Skeletal muscle satellite cell (primary cell): ENCODE data around the gene DCN.

Experiments used
- H3K27me3 ChIP-seq: 2 replicates; pipeline ENCODE4 v1.7.0; 2013; ENCODE audit warnings: low read length; ENCODE audit not compliant: control insufficient read depth, insufficient read depth
- H3K36me3 ChIP-seq: 2 replicates; pipeline ENCODE4 v1.7.0; 2013; ENCODE audit warnings: mild to moderate bottlenecking, control low read depth, low read length; ENCODE audit not compliant: insufficient read depth
- H3K4me1 ChIP-seq: 2 replicates; pipeline ENCODE4 v1.7.0; 2013; ENCODE audit warnings: low read length; ENCODE audit not compliant: control insufficient read depth, insufficient read depth
- H3K4me2 ChIP-seq: 2 replicates; pipeline ENCODE4 v1.7.0; 2013; ENCODE audit warnings: mild to moderate bottlenecking, low read length
- H3K4me3 ChIP-seq: 2 replicates; pipeline ENCODE4 v1.7.0; 2013; ENCODE audit warnings: low read length
- H3K9ac ChIP-seq: 2 replicates; pipeline ENCODE4 v1.7.0; 2013; ENCODE audit warnings: mild to moderate bottlenecking, low read depth, low read length, moderate library complexity
- H3K9me3 ChIP-seq: replicated peaks from 2 replicates; pipeline ENCODE4 v1.7.0; 2013; ENCODE audit warnings: mild to moderate bottlenecking, control low read depth, low read length

DCN gene

GRCh38 chr12:91173124-91173523 lies 9.5 kb downstream of the DCN start:
- Histone ChIP-seq H3K4me2 (no peak overlapping the region), H3K9ac (no peak overlapping the region), H3K4me1 (peaks cover 5% of the 10 kb centered on the region), H3K36me3 (peaks cover 37% of the 10 kb centered on the region), H3K4me3 (no peak overlapping the region), H3K27me3 (no peaks in the 10 kb centered on the region), H3K9me3 (peaks cover 6% of the 10 kb centered on the region)

DNA sequence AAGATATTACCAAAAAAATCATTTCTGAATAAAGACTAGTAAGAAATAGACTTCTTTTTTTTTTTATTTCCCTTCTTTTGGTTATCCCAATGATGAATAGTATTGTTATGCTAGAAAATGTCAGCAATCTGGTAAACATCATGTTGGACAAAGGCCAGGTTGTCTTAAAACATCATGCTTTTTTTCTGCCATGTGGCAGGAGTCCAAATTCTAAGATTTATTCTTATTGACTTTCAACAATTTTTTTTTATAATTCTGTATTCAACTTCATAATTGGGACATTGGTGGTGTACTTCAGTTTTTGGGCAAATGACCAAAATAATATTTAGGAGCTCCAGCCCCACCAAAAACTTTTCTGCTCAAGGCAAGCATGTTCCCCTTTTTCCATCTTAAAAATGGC lies 10.5 kb downstream of the DCN start:
- H3K27me3 ChIP-seq, result no peaks in the 10 kb centered on the region
- H3K4me1 ChIP-seq, result peaks cover 4% of the 10 kb centered on the region
- peaks cover 43% of the 10 kb centered on the region for H3K36me3 ChIP-seq
- H3K4me3 ChIP-seq, result no peak overlapping the region
- H3K4me2 ChIP-seq, result no peak overlapping the region
- H3K9me3 ChIP-seq, result peaks cover 6% of the 10 kb centered on the region
- no peak overlapping the region for H3K9ac ChIP-seq

DNA sequence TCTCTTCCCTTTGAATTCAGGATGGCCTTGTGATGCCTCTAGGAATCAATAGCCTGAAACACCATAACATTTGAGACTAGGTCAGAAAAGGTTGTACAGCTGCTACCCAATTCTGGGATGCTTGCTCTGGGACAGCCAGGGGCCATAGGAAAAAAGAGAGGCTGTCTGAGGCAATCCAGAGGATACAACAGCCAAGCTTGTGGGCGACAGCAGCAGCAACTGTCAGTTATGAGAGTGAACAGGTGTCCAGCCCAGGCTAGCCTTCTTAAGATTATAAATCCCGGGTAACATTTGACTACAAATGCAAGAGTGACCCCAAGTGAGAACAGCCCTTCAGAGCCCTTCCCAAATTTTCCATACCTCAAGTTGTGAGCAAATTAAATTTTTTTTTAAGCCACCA lies 11.1 kb downstream of the DCN start:
- peaks cover 41% of the 10 kb centered on the region for H3K36me3 ChIP-seq
- no peaks in the 10 kb centered on the region for H3K27me3 ChIP-seq
- no peak overlapping the region for H3K4me2 ChIP-seq
- H3K9me3 ChIP-seq, result peaks cover 9% of the 10 kb centered on the region
- H3K4me1 ChIP-seq, result peaks cover 4% of the 10 kb centered on the region
- H3K4me3 ChIP-seq, result no peak overlapping the region
- no peak overlapping the region for H3K9ac ChIP-seq

GRCh38 chr12:91163116-91163515 lies 19.5 kb downstream of the DCN start:
- H3K4me3 ChIP-seq, result no peak overlapping the region
- no peak overlapping the region for H3K4me2 ChIP-seq
- peaks cover 6% of the 10 kb centered on the region for H3K9me3 ChIP-seq
- H3K27me3 ChIP-seq, result no peaks in the 10 kb centered on the region
- peaks cover 40% of the 10 kb centered on the region for H3K36me3 ChIP-seq
- H3K9ac ChIP-seq, result no peak overlapping the region
- no peaks in the 10 kb centered on the region for H3K4me1 ChIP-seq

- peaks cover 35% of the 10 kb centered on the region for H3K36me3 ChIP-seq
- no peak overlapping the region for H3K4me2 ChIP-seq
- no peaks in the 10 kb centered on the region for H3K4me1 ChIP-seq
- no peaks in the 10 kb centered on the region for H3K9me3 ChIP-seq
- H3K4me3 ChIP-seq, result no peak overlapping the region
- no peak overlapping the region for H3K9ac ChIP-seq
- H3K27me3 ChIP-seq, result no peaks in the 10 kb centered on the region
Observed at GRCh38 chr12:91161009-91161408, 21.6 kb downstream of the DCN start.

- Histone ChIP-seq H3K36me3 (peaks cover 35% of the 10 kb centered on the region), H3K27me3 (no peaks in the 10 kb centered on the region), H3K4me3 (no peak overlapping the region), H3K9ac (no peak overlapping the region), H3K4me2 (no peak overlapping the region), H3K4me1 (no peaks in the 10 kb centered on the region), H3K9me3 (no peaks in the 10 kb centered on the region)
Observed at GRCh38 chr12:91155990-91156389, 26.6 kb downstream of the DCN start.

DNA sequence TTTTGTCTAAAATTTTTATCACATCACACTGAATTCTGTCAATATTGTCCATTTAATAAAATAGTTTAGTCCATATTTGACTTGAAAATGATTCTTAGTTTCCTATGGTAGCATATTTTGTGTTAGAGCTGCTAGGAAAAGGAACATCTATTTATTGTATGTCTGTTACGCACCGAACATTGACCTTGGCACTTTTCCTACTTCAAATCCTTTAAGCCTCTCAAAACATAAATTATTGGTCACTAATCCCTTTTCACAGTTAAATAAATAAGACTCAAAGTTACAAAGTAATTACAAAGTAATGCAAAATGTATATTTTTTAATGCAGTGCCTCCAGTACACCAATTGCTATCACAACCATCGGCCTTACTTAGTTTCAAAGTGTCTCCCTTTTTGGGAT lies 28.5 kb downstream of the DCN start:
- Histone ChIP-seq H3K4me1 (no peaks in the 10 kb centered on the region), H3K9ac (no peak overlapping the region), H3K4me2 (no peak overlapping the region), H3K27me3 (no peaks in the 10 kb centered on the region), H3K4me3 (no peak overlapping the region), H3K9me3 (no peaks in the 10 kb centered on the region), H3K36me3 (peaks cover 46% of the 10 kb centered on the region)

DNA sequence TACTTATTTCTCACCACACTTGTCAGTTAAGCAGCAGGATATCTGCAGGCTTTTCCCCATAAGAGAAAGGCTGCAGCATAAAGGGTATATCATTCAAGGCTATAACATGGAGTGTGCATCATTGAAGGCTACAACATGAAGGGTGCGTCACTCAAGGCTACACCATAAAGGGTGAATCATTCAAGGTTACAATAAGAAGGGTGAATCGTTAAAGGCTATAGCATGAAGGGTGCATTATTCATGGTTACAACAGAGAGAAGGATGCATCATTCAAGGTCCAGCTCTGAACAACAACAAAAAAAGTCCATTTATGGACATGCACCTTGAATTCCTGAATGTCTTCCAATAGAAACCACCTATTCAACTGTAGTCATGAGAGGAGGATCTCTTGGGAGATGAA lies 38.6 kb downstream of the DCN start:
- H3K27me3 ChIP-seq, result no peaks in the 10 kb centered on the region
- no peaks in the 10 kb centered on the region for H3K9me3 ChIP-seq
- H3K4me2 ChIP-seq, result no peak overlapping the region

DNA sequence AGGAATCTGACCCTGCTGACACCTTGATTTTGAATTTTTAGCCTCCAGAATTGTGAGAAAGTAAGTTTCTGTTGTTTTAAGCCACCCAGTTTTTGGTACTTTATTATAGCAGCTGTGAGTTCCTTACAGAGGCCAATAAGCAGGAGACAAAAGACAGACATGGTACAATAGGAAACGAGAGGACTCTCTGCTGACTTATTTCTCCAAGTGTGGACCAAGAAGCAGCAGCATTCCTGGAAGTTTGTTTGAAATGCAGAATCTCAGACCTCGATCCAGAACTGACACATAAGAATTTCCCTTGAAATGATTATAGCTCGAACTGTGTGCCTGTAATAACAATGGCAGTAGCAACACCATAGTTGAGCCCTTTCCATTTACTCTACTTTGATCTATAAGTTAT lies 39.4 kb downstream of the DCN start:
- peaks cover 14% of the 10 kb centered on the region for H3K36me3 ChIP-seq
- no peak overlapping the region for H3K4me2 ChIP-seq
- no peak overlapping the region for H3K9ac ChIP-seq
- H3K27me3 ChIP-seq, result no peaks in the 10 kb centered on the region
- H3K4me3 ChIP-seq, result no peak overlapping the region
- H3K9me3 ChIP-seq, result no peaks in the 10 kb centered on the region
- peaks cover 49% of the 10 kb centered on the region for H3K4me1 ChIP-seq

More for the DNA sequence above, 38.6 kb downstream of the DCN start:
- no peak overlapping the region for H3K4me3 ChIP-seq
- peaks cover 14% of the 10 kb centered on the region for H3K36me3 ChIP-seq
- H3K9ac ChIP-seq, result no peak overlapping the region
- peaks cover 41% of the 10 kb centered on the region for H3K4me1 ChIP-seq

- Histone ChIP-seq H3K27me3 (no peaks in the 10 kb centered on the region), H3K4me1 (peaks cover 52% of the 10 kb centered on the region), H3K9me3 (no peaks in the 10 kb centered on the region), H3K9ac (no peak overlapping the region), H3K4me2 (no peak overlapping the region), H3K36me3 (peaks cover 11% of the 10 kb centered on the region), H3K4me3 (no peak overlapping the region)
Observed at GRCh38 chr12:91142221-91142631, 40.4 kb downstream of the DCN start.

- peak overlapping the region; percentile 59 for H3K9ac ChIP-seq
- H3K27me3 ChIP-seq, result no peaks in the 10 kb centered on the region
- H3K36me3 ChIP-seq, result peaks cover 6% of the 10 kb centered on the region
- no peak overlapping the region for H3K4me3 ChIP-seq
- H3K4me2 ChIP-seq, result peak overlapping the region; percentile 57
- no peaks in the 10 kb centered on the region for H3K9me3 ChIP-seq
- peaks cover 52% of the 10 kb centered on the region for H3K4me1 ChIP-seq
Observed at GRCh38 chr12:91140026-91140931, 42.3 kb downstream of the DCN start.

- Histone ChIP-seq H3K27me3 (no peaks in the 10 kb centered on the region), H3K9me3 (no peaks in the 10 kb centered on the region), H3K36me3 (no peaks in the 10 kb centered on the region), H3K9ac (peak overlapping the region; percentile 59), H3K4me2 (no peak overlapping the region), H3K4me1 (peaks cover 55% of the 10 kb centered on the region), H3K4me3 (no peak overlapping the region)
Observed at GRCh38 chr12:91139286-91139685, 43.3 kb downstream of the DCN start.
